Colonic mucosa (tissue), 4 donors: ENCODE data around the gene MOCOS. TPM values are rescaled to one million over a fixed set of nuclear protein-coding genes. Genes with fewer than 3 reads are reported as not detected.

Experiments used
- DNase-seq: peaks from one replicate; pipeline ENCODE4 v3.0.0-alpha.2; 2020
- H3K27ac ChIP-seq: fragments of 200-600 bp; one replicate; pipeline ENCODE4 v1.8.0; 2021
- H3K27me3 ChIP-seq: fragments of 200-600 bp; one replicate; pipeline ENCODE4 v1.8.0; 2021
- H3K36me3 ChIP-seq: fragments of 200-600 bp; one replicate; pipeline ENCODE4 v1.8.0; 2021
- H3K4me1 ChIP-seq: fragments of 200-600 bp; one replicate; pipeline ENCODE4 v1.8.0; 2021; ENCODE audit warnings: mild to moderate bottlenecking
- H3K4me3 ChIP-seq: fragments of 200-600 bp; one replicate; pipeline ENCODE4 v1.8.0; 2021
- H3K9ac ChIP-seq, 2 donors: one replicate each; pipeline ENCODE4 v1.7.0; 2013; ENCODE audit warnings: control low read depth in 2 of 2, low read depth in 2 of 2, low read length in 2 of 2
- H3K9me3 ChIP-seq: fragments of 200-600 bp; one replicate; pipeline ENCODE4 v1.8.0; 2021
- intact Hi-C: fragments of 100-400 bp; cut with DNase I; formaldehyde crosslinking; loops from one replicate; pipeline ENCODE4 v1.14.1; 2022
- total RNA-seq, 2 donors: library from RNA; stranded (reverse); fragmentation: NEBNext Ultra II Directional in 1 of 2; extraction: Animal tissue kit (Norgen Biotek cat#: 25700) in 1 of 2; gene quantifications; one replicate each; pipeline ENCODE4 v1.2.1, GENCODE V29; 2021
- TF ChIP-seq, protein P1 (sequence below): fragments of 200-600 bp; IDR thresholded peaks from one replicate; pipeline ENCODE4 v1.8.0; 2022; ENCODE audit warnings: antibody characterized with exemption, mild to moderate bottlenecking
- donor health status: healthy.
- donor health status: DM: no; HTN: no; CAD: no.
- donor health status: DM: no; HTN: no; CAD: no.

MOCOS gene
- total RNA-seq, 2 donors from 2014 or later, result 6.8 to 10.0 TPM

- TF ChIP-seq, protein P1, sequence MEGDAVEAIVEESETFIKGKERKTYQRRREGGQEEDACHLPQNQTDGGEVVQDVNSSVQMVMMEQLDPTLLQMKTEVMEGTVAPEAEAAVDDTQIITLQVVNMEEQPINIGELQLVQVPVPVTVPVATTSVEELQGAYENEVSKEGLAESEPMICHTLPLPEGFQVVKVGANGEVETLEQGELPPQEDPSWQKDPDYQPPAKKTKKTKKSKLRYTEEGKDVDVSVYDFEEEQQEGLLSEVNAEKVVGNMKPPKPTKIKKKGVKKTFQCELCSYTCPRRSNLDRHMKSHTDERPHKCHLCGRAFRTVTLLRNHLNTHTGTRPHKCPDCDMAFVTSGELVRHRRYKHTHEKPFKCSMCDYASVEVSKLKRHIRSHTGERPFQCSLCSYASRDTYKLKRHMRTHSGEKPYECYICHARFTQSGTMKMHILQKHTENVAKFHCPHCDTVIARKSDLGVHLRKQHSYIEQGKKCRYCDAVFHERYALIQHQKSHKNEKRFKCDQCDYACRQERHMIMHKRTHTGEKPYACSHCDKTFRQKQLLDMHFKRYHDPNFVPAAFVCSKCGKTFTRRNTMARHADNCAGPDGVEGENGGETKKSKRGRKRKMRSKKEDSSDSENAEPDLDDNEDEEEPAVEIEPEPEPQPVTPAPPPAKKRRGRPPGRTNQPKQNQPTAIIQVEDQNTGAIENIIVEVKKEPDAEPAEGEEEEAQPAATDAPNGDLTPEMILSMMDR, result no peak
- Histone ChIP-seq H3K36me3 (no peaks in the 10 kb centered on the region), H3K27ac (no peak overlapping the region), H3K4me1 (no peaks in the 10 kb centered on the region), H3K9me3 (no peaks in the 10 kb centered on the region), H3K27me3 (no peaks in the 10 kb centered on the region), H3K9ac (no peak overlapping the region), H3K4me3 (no peak overlapping the region)
- DNase-seq, result no peak
- intact Hi-C loops, result no loop called here
Observed at GRCh38 chr18:36316246-36316645, 128.9 kb downstream of the MOCOS start.

Other genes with a start within 250 kb of the MOCOS start
- 10 to 100 TPM; 39.8 TPM for gene RPRD1A, start 119.9 kb upstream of the MOCOS start, total RNA-seq
- 10 to 100 TPM in 1 of 2 donors, 1 to 10 TPM in 1; 9.9 to 15.3 TPM for gene SLC39A6, start 58.2 kb upstream of the MOCOS start, total RNA-seq
- 10 to 100 TPM; 48.3 to 51.6 TPM for gene ELP2, start 57.6 kb upstream of the MOCOS start, total RNA-seq
- gene FHOD3, start 110.2 kb downstream of the MOCOS start, total RNA-seq, result 1 to 10 TPM; 2.5 to 4.1 TPM